Stimulated activated CD4-positive, alpha-beta T cell treated with anti-CD3 and anti-CD28 coated beads, Interleukin-4, amount 100 ng/mL, for 1 hour (primary cell): ENCODE results near the gene SSNA1.

Source experiments
- DNase-seq: peaks from one replicate; pipeline ENCODE4 v3.0.0-alpha.2; 2020

The SSNA1 gene

GRCh38 chr9:137185921-137186320, 2.6 kb upstream of the SSNA1 start:
- no peak for DNase-seq

GRCh38 chr9:137186385-137186784, 2.1 kb upstream of the SSNA1 start:
- no peak for DNase-seq

- DNase-seq = no peak
Measured at GRCh38 chr9:137187386-137187785, 1.1 kb upstream of the SSNA1 start.

GRCh38 chr9:137188086-137188489, 388 bp upstream of the SSNA1 start:
- no peak for DNase-seq

- no peak for DNase-seq
Measured at GRCh38 chr9:137189297-137190295, 1.1 kb downstream of the SSNA1 start.

- DNase-seq = no peak
Measured at GRCh38 chr9:137190315-137190856, 1.9 kb downstream of the SSNA1 start.

- no peak for DNase-seq
Measured at GRCh38 chr9:137191245-137191644, 2.8 kb downstream of the SSNA1 start.

- no peak for DNase-seq
Measured at GRCh38 chr9:137191691-137192447, 3.4 kb downstream of the SSNA1 start.

- no peak for DNase-seq
Measured at GRCh38 chr9:137192448-137192780, 3.9 kb downstream of the SSNA1 start.

- no peak for DNase-seq
Measured at GRCh38 chr9:137192859-137193258, 4.4 kb downstream of the SSNA1 start.

- DNase-seq = no peak
Measured at GRCh38 chr9:137193771-137194170, 5.3 kb downstream of the SSNA1 start.

GRCh38 chr9:137194388-137194787, 5.9 kb downstream of the SSNA1 start:
- DNase-seq = no peak

- DNase-seq = no peak
Measured at GRCh38 chr9:137194909-137195308, 6.4 kb downstream of the SSNA1 start.

GRCh38 chr9:137195525-137196220, 7.2 kb downstream of the SSNA1 start:
- no peak for DNase-seq

- no peak for DNase-seq
Measured at GRCh38 chr9:137198051-137198901, 9.8 kb downstream of the SSNA1 start.

GRCh38 chr9:137198902-137199283, 10.4 kb downstream of the SSNA1 start:
- no peak for DNase-seq

GRCh38 chr9:137199411-137200121, 11.1 kb downstream of the SSNA1 start:
- DNase-seq = no peak

- DNase-seq = peak; percentile 98
Measured at GRCh38 chr9:137200311-137201204, 12.1 kb downstream of the SSNA1 start, which contains the start of gene TPRN. Gene TPRN (minus strand): TSS chr9:137200741. CDS start chr9:137200711, 30 bp downstream.

GRCh38 chr9:137201205-137201868, 12.9 kb downstream of the SSNA1 start:
- no peak for DNase-seq

GRCh38 chr9:137202966-137203365, 14.5 kb downstream of the SSNA1 start:
- no peak for DNase-seq
